ENCODE measurements around the gene TSPYL4.

TSPYL4 gene

GRCh38 chr6:116221911-116222310, 32.0 kb downstream of the TSPYL4 start:
- no peak overlapping the region for H3K27ac Mint-ChIP-seq

GRCh38 chr6:116221067-116221466, 32.8 kb downstream of the TSPYL4 start:
- Mint-ChIP-seq H3K27me3 (no peaks in the 10 kb centered on the region), H3K9me3 (no peaks in the 10 kb centered on the region), H3K4me3 (no peak overlapping the region), H3K27ac (no peak overlapping the region), H3K4me1 (ENCODE audit: low read depth) (peaks cover 5% of the 10 kb centered on the region), H3K36me3 (ENCODE audit: low read depth) (peaks cover 35% of the 10 kb centered on the region)
- DNase-seq: no peak

More at GRCh38 chr6:116221911-116222310, 32.0 kb downstream of the TSPYL4 start:
- DNase-seq: no peak
- Mint-ChIP-seq H3K36me3 (ENCODE audit: low read depth) (peaks cover 35% of the 10 kb centered on the region), H3K4me3 (no peak overlapping the region), H3K4me1 (ENCODE audit: low read depth) (peaks cover 4% of the 10 kb centered on the region), H3K27me3 (no peaks in the 10 kb centered on the region), H3K9me3 (no peaks in the 10 kb centered on the region)

- no peak overlapping the region for H3K4me3 Mint-ChIP-seq
- DNase-seq: no peak
- H3K27me3 Mint-ChIP-seq: no peaks in the 10 kb centered on the region
- H3K27ac Mint-ChIP-seq: no peak overlapping the region
- H3K36me3 Mint-ChIP-seq (ENCODE audit: low read depth): peaks cover 26% of the 10 kb centered on the region
- H3K4me1 Mint-ChIP-seq (ENCODE audit: low read depth): peaks cover 5% of the 10 kb centered on the region
- no peaks in the 10 kb centered on the region for H3K9me3 Mint-ChIP-seq
Measured at GRCh38 chr6:116218866-116219265, 35.0 kb downstream of the TSPYL4 start.

- Mint-ChIP-seq H3K4me1 (ENCODE audit: low read depth) (peaks cover 5% of the 10 kb centered on the region), H3K36me3 (ENCODE audit: low read depth) (peaks cover 22% of the 10 kb centered on the region), H3K4me3 (no peak overlapping the region), H3K9me3 (no peaks in the 10 kb centered on the region), H3K27ac (no peak overlapping the region), H3K27me3 (no peaks in the 10 kb centered on the region)
- DNase-seq: no peak
Measured at GRCh38 chr6:116218172-116218633, 35.7 kb downstream of the TSPYL4 start.

- Mint-ChIP-seq H3K9me3 (no peaks in the 10 kb centered on the region), H3K4me3 (no peak overlapping the region), H3K27ac (no peak overlapping the region), H3K36me3 (ENCODE audit: low read depth) (peaks cover 14% of the 10 kb centered on the region), H3K4me1 (ENCODE audit: low read depth) (peaks cover 5% of the 10 kb centered on the region), H3K27me3 (no peaks in the 10 kb centered on the region)
- no peak for DNase-seq
Measured at GRCh38 chr6:116217069-116217468, 36.8 kb downstream of the TSPYL4 start.

- H3K9me3 Mint-ChIP-seq: no peaks in the 10 kb centered on the region
- peaks cover 5% of the 10 kb centered on the region for H3K4me1 Mint-ChIP-seq (ENCODE audit: low read depth)
- DNase-seq: no peak
- no peak overlapping the region for H3K4me3 Mint-ChIP-seq
- no peak overlapping the region for H3K27ac Mint-ChIP-seq
- no peaks in the 10 kb centered on the region for H3K36me3 Mint-ChIP-seq (ENCODE audit: low read depth)
- no peaks in the 10 kb centered on the region for H3K27me3 Mint-ChIP-seq
Measured at GRCh38 chr6:116215414-116215813, 38.5 kb downstream of the TSPYL4 start.

- Mint-ChIP-seq H3K27ac (no peak overlapping the region), H3K27me3 (no peaks in the 10 kb centered on the region), H3K9me3 (no peaks in the 10 kb centered on the region), H3K36me3 (ENCODE audit: low read depth) (no peaks in the 10 kb centered on the region), H3K4me1 (ENCODE audit: low read depth) (peaks cover 5% of the 10 kb centered on the region), H3K4me3 (no peak overlapping the region)
- no peak for DNase-seq
Measured at GRCh38 chr6:116214681-116215080, 39.2 kb downstream of the TSPYL4 start.

- Mint-ChIP-seq H3K27ac (no peak overlapping the region), H3K9me3 (no peaks in the 10 kb centered on the region), H3K4me1 (ENCODE audit: low read depth) (no peaks in the 10 kb centered on the region), H3K36me3 (ENCODE audit: low read depth) (no peaks in the 10 kb centered on the region), H3K27me3 (no peaks in the 10 kb centered on the region), H3K4me3 (no peak overlapping the region)
- no peak for DNase-seq
Measured at GRCh38 chr6:116210750-116211425, 43.0 kb downstream of the TSPYL4 start.

- Mint-ChIP-seq H3K4me1 (ENCODE audit: low read depth) (no peaks in the 10 kb centered on the region), H3K27ac (no peak overlapping the region), H3K4me3 (no peak overlapping the region), H3K36me3 (ENCODE audit: low read depth) (no peaks in the 10 kb centered on the region), H3K27me3 (no peaks in the 10 kb centered on the region), H3K9me3 (no peaks in the 10 kb centered on the region)
- no peak for DNase-seq
Measured at GRCh38 chr6:116210316-116210715, 43.6 kb downstream of the TSPYL4 start.

- H3K27ac Mint-ChIP-seq: no peak overlapping the region
- no peak for DNase-seq
- no peak overlapping the region for H3K4me3 Mint-ChIP-seq
- H3K36me3 Mint-ChIP-seq (ENCODE audit: low read depth): no peaks in the 10 kb centered on the region
- no peaks in the 10 kb centered on the region for H3K27me3 Mint-ChIP-seq
- no peaks in the 10 kb centered on the region for H3K4me1 Mint-ChIP-seq (ENCODE audit: low read depth)
- H3K9me3 Mint-ChIP-seq: no peaks in the 10 kb centered on the region
Measured at GRCh38 chr6:116208056-116208785, 45.7 kb downstream of the TSPYL4 start.

GRCh38 chr6:116206231-116206903, 47.5 kb downstream of the TSPYL4 start:
- Mint-ChIP-seq H3K4me1 (ENCODE audit: low read depth) (no peaks in the 10 kb centered on the region), H3K27me3 (no peaks in the 10 kb centered on the region), H3K9me3 (no peaks in the 10 kb centered on the region), H3K4me3 (no peak overlapping the region), H3K36me3 (ENCODE audit: low read depth) (no peaks in the 10 kb centered on the region), H3K27ac (no peak overlapping the region)
- no peak for DNase-seq

GRCh38 chr6:116205281-116205680, 48.6 kb downstream of the TSPYL4 start:
- DNase-seq: no peak
- no peaks in the 10 kb centered on the region for H3K27me3 Mint-ChIP-seq
- H3K36me3 Mint-ChIP-seq (ENCODE audit: low read depth): no peaks in the 10 kb centered on the region
- H3K4me1 Mint-ChIP-seq (ENCODE audit: low read depth): no peaks in the 10 kb centered on the region
- H3K9me3 Mint-ChIP-seq: no peaks in the 10 kb centered on the region
- no peak overlapping the region for H3K27ac Mint-ChIP-seq
- H3K4me3 Mint-ChIP-seq: no peak overlapping the region

GRCh38 chr6:116201538-116201937, 52.3 kb downstream of the TSPYL4 start:
- no peaks in the 10 kb centered on the region for H3K27me3 Mint-ChIP-seq
- no peak for DNase-seq
- H3K9me3 Mint-ChIP-seq: no peaks in the 10 kb centered on the region
- no peak overlapping the region for H3K27ac Mint-ChIP-seq
- H3K4me3 Mint-ChIP-seq: no peak overlapping the region
- no peaks in the 10 kb centered on the region for H3K4me1 Mint-ChIP-seq (ENCODE audit: low read depth)
- peaks cover 4% of the 10 kb centered on the region for H3K36me3 Mint-ChIP-seq (ENCODE audit: low read depth)

- Mint-ChIP-seq H3K9me3 (no peaks in the 10 kb centered on the region), H3K4me3 (no peak overlapping the region), H3K36me3 (ENCODE audit: low read depth) (peaks cover 4% of the 10 kb centered on the region), H3K4me1 (ENCODE audit: low read depth) (no peaks in the 10 kb centered on the region), H3K27ac (no peak overlapping the region), H3K27me3 (no peaks in the 10 kb centered on the region)
- no peak for DNase-seq
Measured at GRCh38 chr6:116200619-116201249, 53.1 kb downstream of the TSPYL4 start.
